Measurements from ENCODE around the gene FAM20A. TPM values are rescaled to one million over a fixed set of nuclear protein-coding genes. Genes with fewer than 3 reads are reported as not detected.

FAM20A gene
- total RNA-seq, 2 donors from 2014 or later, result under 0.01 to 1.3 TPM

GRCh38 chr17:68616334-68616733, 15.2 kb upstream of the FAM20A start:
- ATAC-seq, result no peak
- intact Hi-C loops (cut with DNase I), result no loop called here
- no peak overlapping the region for H3K27ac ChIP-seq
- no peaks in the 10 kb centered on the region for H3K27me3 ChIP-seq
- H3K36me3 ChIP-seq (replicated peaks in 1 of 2; ENCODE audit: insufficient read depth in 1 of 2, low read depth in 2 of 2), result no peaks in the 10 kb centered on the region
- H3K9me3 ChIP-seq, result no peaks in the 10 kb centered on the region
- no peak for TF ChIP-seq CTCF (IDR thresholded peaks at IDR 0.05)
- TF ChIP-seq POLR2A (IDR thresholded peaks at IDR 0.05), result no peak
- no peak overlapping the region for H3K4me3 ChIP-seq
- no peak for DNase-seq
- peaks cover 7% of the 10 kb centered on the region for H3K4me1 ChIP-seq

- WGBS, 2 donors, result 62 to 63% methylated on average over 5 of the region's 5 CpGs
- intact Hi-C loops (cut with DNase I), result no loop called here
- H3K27ac ChIP-seq, result no peak overlapping the region
- no peaks in the 10 kb centered on the region for H3K36me3 ChIP-seq (replicated peaks in 1 of 2; ENCODE audit: insufficient read depth in 1 of 2, low read depth in 2 of 2)
- no peak for TF ChIP-seq POLR2A (IDR thresholded peaks at IDR 0.05)
- no peak for TF ChIP-seq CTCF (IDR thresholded peaks at IDR 0.05)
- no peaks in the 10 kb centered on the region for H3K27me3 ChIP-seq
- DNase-seq, result no peak
- no peaks in the 10 kb centered on the region for H3K9me3 ChIP-seq
- H3K4me1 ChIP-seq, result peaks cover 7% of the 10 kb centered on the region
- no peak for ATAC-seq
- no peak overlapping the region for H3K4me3 ChIP-seq
These were observed 13.6 kb upstream of the FAM20A start for GRCh38 chr17:68614718-68615117.

- H3K36me3 ChIP-seq (replicated peaks in 1 of 2; ENCODE audit: insufficient read depth in 1 of 2, low read depth in 2 of 2), result no peaks in the 10 kb centered on the region
- H3K4me3 ChIP-seq, result no peak overlapping the region
- ATAC-seq (no peak), DNase-seq (peak in 1 of 4 donors; percentile 60)
- H3K27me3 ChIP-seq, result no peaks in the 10 kb centered on the region
- WGBS, 2 donors, result 49 to 55% methylated on average over 5 of the region's 5 CpGs
- intact Hi-C loops (cut with DNase I), result no loop called here
- H3K27ac ChIP-seq, result no peak overlapping the region
- peaks cover 7% of the 10 kb centered on the region for H3K4me1 ChIP-seq
- peaks cover 0 to 3% (median 0%) of the 10 kb centered on the region in 3 donors for H3K9me3 ChIP-seq
- TF ChIP-seq CTCF (IDR thresholded peaks at IDR 0.05) (peak in 6 of 7 experiments; percentile 11 to 42 (median 28)), POLR2A (IDR thresholded peaks at IDR 0.05) (no peak)
These were observed 12.7 kb upstream of the FAM20A start for GRCh38 chr17:68613739-68614298.

- H3K36me3 ChIP-seq (replicated peaks in 1 of 2; ENCODE audit: insufficient read depth in 1 of 2, low read depth in 2 of 2), result no peaks in the 10 kb centered on the region
- H3K4me1 ChIP-seq, result peaks cover 7% of the 10 kb centered on the region
- H3K9me3 ChIP-seq, result peaks cover 0 to 3% (median 0%) of the 10 kb centered on the region in 3 donors
- no peak overlapping the region for H3K4me3 ChIP-seq
- intact Hi-C loops (cut with DNase I), result no loop called here
- no peak overlapping the region for H3K27ac ChIP-seq
- ATAC-seq, result no peak
- no peak for TF ChIP-seq CTCF (IDR thresholded peaks at IDR 0.05)
- TF ChIP-seq POLR2A (IDR thresholded peaks at IDR 0.05), result no peak
- no peak for DNase-seq
- no peaks in the 10 kb centered on the region for H3K27me3 ChIP-seq
These were observed 11.7 kb upstream of the FAM20A start for GRCh38 chr17:68612923-68613292.

GRCh38 chr17:68612209-68612922, 11.2 kb upstream of the FAM20A start:
- no peak for TF ChIP-seq CTCF (IDR thresholded peaks at IDR 0.05)
- no peak for TF ChIP-seq POLR2A (IDR thresholded peaks at IDR 0.05)
- 83 to 90% methylated on average over 3 of the region's 3 CpGs for WGBS, 2 donors
- no peak for DNase-seq
- intact Hi-C loops (cut with DNase I), result no loop called here
- H3K36me3 ChIP-seq (replicated peaks in 1 of 2; ENCODE audit: insufficient read depth in 1 of 2, low read depth in 2 of 2), result no peaks in the 10 kb centered on the region
- peaks cover 7% of the 10 kb centered on the region for H3K4me1 ChIP-seq
- ATAC-seq, result no peak
- H3K27ac ChIP-seq, result no peak overlapping the region
- no peak overlapping the region for H3K4me3 ChIP-seq
- H3K27me3 ChIP-seq, result no peaks in the 10 kb centered on the region
- peaks cover 0 to 3% (median 0%) of the 10 kb centered on the region in 3 donors for H3K9me3 ChIP-seq
